Neutrophil (primary cell): ENCODE measurements around the gene FAM13C.

Source experiments
- H3K27ac ChIP-seq: fragments of 200-600 bp; sonication (generic); 2 replicates; pipeline ENCODE4 v1.5.1; 2016; ENCODE audit warnings: mild to moderate bottlenecking, moderate library complexity
- H3K27me3 ChIP-seq: fragments of 200-600 bp; sonication (generic); 2 replicates; pipeline ENCODE4 v1.6.0; 2016; ENCODE audit warnings: mild to moderate bottlenecking
- H3K36me3 ChIP-seq: fragments of 200-600 bp; sonication (generic); 2 replicates; pipeline ENCODE4 v1.5.1; 2017
- H3K4me1 ChIP-seq, 2 experiments: fragments of 200-600 bp in 1 of 2; sonication (generic) in 1 of 2; 1 replicate in 1 of 2; 2 replicates in 1 of 2; pipeline versions ENCODE4 v1.5.1 to v1.6.1; 2013 to 2016; ENCODE audit warnings: low read depth in 1 of 2, low read length in 1 of 2, mild to moderate bottlenecking in 1 of 2, moderate library complexity in 1 of 2; ENCODE audit not compliant: control insufficient read depth in 1 of 2, insufficient read depth in 1 of 2
- H3K4me3 ChIP-seq, 2 experiments: fragments of 200-600 bp in 1 of 2; sonication (generic) in 1 of 2; 1 replicate in 1 of 2; 2 replicates in 1 of 2; pipeline ENCODE4 v1.5.1; 2013 to 2016; ENCODE audit warnings: low read depth in 1 of 2, low read length in 1 of 2, mild to moderate bottlenecking in 1 of 2, moderate library complexity in 1 of 2
- H3K9me3 ChIP-seq: fragments of 200-600 bp; sonication (generic); 2 replicates; pipeline ENCODE4 v1.5.1; 2016
- TF ChIP-seq, protein P1 (sequence below): fragments of 200-600 bp; sonication (generic); IDR thresholded peaks from 2 replicates; pipeline ENCODE4 v1.5.1; 2016; ENCODE audit warnings: antibody characterized with exemption

The FAM13C gene

DNA sequence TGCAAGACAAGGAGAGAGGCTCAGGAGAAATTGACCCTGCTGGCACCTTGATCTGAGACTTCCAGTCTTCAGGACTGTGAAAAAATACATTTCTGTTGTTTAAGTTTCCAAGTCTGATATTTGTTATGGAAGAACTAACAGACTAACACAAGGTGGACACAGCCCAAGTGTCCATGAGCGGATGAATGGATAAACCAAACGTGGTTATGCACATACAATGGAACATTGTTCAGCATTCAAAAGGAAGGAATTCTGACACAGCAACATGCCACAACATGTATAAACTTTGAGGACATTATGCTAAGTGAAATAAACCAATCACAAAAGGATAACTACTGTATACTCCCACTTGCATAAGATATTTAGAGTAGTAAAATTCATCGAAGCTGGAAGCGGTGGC, 76.5 kb downstream of the FAM13C start:
- Histone ChIP-seq H3K4me1 (no peaks in the 10 kb centered on the region), H3K9me3 (no peaks in the 10 kb centered on the region), H3K4me3 (no peak overlapping the region), H3K27ac (no peak overlapping the region), H3K27me3 (no peaks in the 10 kb centered on the region), H3K36me3 (no peaks in the 10 kb centered on the region)
- TF ChIP-seq, protein P1, sequence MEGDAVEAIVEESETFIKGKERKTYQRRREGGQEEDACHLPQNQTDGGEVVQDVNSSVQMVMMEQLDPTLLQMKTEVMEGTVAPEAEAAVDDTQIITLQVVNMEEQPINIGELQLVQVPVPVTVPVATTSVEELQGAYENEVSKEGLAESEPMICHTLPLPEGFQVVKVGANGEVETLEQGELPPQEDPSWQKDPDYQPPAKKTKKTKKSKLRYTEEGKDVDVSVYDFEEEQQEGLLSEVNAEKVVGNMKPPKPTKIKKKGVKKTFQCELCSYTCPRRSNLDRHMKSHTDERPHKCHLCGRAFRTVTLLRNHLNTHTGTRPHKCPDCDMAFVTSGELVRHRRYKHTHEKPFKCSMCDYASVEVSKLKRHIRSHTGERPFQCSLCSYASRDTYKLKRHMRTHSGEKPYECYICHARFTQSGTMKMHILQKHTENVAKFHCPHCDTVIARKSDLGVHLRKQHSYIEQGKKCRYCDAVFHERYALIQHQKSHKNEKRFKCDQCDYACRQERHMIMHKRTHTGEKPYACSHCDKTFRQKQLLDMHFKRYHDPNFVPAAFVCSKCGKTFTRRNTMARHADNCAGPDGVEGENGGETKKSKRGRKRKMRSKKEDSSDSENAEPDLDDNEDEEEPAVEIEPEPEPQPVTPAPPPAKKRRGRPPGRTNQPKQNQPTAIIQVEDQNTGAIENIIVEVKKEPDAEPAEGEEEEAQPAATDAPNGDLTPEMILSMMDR: no peak

DNA sequence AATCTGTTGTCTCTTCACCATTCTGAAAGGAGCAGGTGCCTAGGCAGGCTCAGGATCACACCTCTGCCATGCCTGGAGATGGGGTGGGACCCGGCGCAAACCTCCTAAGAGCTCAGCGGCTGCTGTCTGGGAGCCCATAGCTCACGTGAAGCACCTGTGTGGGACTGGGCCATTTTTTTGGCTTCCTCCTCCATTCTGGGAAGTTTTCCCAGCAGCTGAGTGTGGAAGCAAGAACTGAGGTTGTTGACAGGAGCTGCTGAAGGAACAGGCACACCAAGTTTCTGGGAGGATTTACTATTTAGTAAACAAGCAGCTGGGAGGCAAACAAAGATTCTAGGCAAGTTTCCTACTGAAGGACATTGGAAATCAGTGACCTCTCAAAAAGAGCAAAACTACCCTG, 77.3 kb downstream of the FAM13C start:
- H3K27me3 ChIP-seq: no peaks in the 10 kb centered on the region

DNA sequence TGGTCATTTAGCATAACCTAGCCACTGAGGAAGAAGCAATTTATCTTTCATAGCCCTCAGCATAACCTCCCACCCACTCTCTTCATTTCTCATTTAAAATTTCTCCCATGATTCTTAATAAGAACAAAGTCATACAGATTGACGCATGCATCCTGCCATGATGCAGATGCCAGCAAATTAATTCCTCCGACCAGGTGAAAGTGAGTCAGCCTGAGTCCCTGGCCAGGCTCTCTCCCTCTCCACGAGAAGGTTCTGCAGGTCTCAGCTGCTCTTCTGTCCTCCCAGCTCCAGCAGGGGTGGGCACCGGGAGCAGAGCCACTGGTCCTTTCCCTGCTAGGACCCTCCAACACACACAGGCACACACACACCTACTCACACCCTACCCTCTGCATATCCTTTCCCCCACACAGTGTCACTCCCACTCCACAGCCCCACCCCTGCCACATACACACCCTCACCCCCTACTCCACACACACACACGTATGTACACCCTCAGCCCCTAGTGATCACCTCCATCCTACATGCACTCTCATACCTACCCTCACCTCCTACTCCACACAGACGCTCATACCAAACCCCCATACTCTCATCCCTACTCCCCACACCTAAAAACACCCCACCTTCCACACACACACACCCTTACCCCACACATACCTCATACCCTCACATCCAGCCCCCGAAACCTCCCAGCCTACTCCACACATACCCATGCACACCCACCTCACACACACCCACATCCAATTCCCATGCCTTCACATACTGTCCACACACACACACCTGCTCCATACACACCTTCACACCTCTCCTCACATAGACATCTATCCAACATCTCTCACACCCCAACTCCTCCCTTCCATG, 78.0 kb downstream of the FAM13C start:
- no peak overlapping the region for H3K27ac ChIP-seq
- no peak overlapping the region for H3K4me3 ChIP-seq
- TF ChIP-seq, protein P1: no peak
- H3K9me3 ChIP-seq: no peaks in the 10 kb centered on the region
- H3K4me1 ChIP-seq: no peaks in the 10 kb centered on the region
- no peaks in the 10 kb centered on the region for H3K27me3 ChIP-seq
- no peaks in the 10 kb centered on the region for H3K36me3 ChIP-seq

More for the DNA sequence above, 77.3 kb downstream of the FAM13C start:
- Histone ChIP-seq H3K36me3 (no peaks in the 10 kb centered on the region), H3K27ac (no peak overlapping the region), H3K4me1 (no peaks in the 10 kb centered on the region), H3K4me3 (no peak overlapping the region), H3K9me3 (no peaks in the 10 kb centered on the region)
- TF ChIP-seq, protein P1: no peak

DNA sequence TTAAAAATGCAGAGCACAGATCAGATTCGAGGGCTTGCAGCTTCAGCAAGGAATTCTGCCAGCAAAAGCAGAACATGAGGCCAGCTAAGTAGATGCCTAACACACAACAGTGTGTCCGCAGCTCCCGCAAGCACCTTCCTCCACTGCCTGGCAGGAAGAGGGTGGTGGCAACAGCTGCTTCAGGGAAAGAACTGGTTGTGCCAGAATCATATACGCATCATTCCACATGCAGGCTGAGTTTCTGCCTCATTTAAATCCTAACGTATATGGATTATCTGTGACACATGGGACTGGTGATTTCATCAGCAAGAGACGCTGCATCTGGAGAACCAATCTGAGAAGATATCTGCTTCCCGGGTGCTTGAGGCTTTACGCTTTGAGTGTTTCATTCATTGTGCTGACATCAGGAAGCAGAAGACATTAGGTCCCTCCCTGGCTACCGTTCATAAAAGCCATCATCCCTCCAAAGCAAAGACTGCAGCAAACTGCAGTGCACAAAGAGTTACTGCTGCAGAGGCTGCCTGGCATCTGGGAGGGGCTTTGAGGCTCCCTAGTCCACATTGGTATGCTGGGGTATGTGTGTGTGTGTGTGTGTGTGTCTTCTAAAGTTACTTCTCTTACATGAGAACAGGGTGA, 78.8 kb downstream of the FAM13C start:
- no peak overlapping the region for H3K4me3 ChIP-seq
- no peak overlapping the region for H3K27ac ChIP-seq
- no peaks in the 10 kb centered on the region for H3K4me1 ChIP-seq
- TF ChIP-seq, protein P1: no peak
- no peaks in the 10 kb centered on the region for H3K9me3 ChIP-seq
- no peaks in the 10 kb centered on the region for H3K36me3 ChIP-seq
- H3K27me3 ChIP-seq: no peaks in the 10 kb centered on the region

DNA sequence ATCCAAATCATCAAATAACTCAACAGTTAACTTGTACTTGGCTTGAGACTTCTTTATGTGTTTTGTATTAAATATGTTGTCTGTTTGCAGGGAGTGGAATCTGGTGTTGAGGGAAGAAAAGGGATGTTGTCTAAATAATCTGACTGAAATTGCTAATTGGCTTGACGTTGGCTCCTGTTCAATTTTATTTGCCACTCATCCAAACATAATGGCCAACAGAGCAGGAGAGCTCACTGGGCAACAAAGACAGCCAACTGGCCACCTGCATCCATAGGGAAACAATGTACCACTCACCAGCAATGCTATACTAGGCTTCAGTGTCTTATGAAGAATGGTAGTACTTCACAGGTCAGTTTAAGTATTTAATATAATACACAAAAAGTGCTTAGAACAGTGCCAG, 80.5 kb downstream of the FAM13C start:
- Histone ChIP-seq H3K9me3 (no peaks in the 10 kb centered on the region), H3K27me3 (no peaks in the 10 kb centered on the region), H3K4me1 (no peaks in the 10 kb centered on the region), H3K4me3 (no peak overlapping the region), H3K27ac (no peak overlapping the region), H3K36me3 (no peaks in the 10 kb centered on the region)
- TF ChIP-seq, protein P1: no peak
